Osteoblast (primary cell): ENCODE data around the gene KLF2. TPM values are rescaled to one million over a fixed set of nuclear protein-coding genes. Genes with fewer than 3 reads are reported as not detected.

Experiments used
- DNase-seq: peaks from one replicate; pipeline ENCODE4 v3.0.0; 2011; ENCODE audit warnings: low spot score, mixed read lengths; ENCODE audit not compliant: insufficient read length; ENCODE audit errors: missing footprints
- H2AFZ ChIP-seq: 2 replicates; pipeline ENCODE4 v1.6.0; 2011; ENCODE audit warnings: mild to moderate bottlenecking, low read length
- H3K27ac ChIP-seq: 2 replicates; pipeline ENCODE4 v1.5.1; 2011; ENCODE audit warnings: mild to moderate bottlenecking, low read depth, low read length, moderate library complexity
- H3K27me3 ChIP-seq: 2 replicates; pipeline ENCODE4 v1.6.0; 2012; ENCODE audit warnings: mild to moderate bottlenecking, control low read depth, inconsistent platforms, low read length, moderate library complexity; ENCODE audit not compliant: insufficient read depth
- H3K36me3 ChIP-seq: 2 replicates; pipeline ENCODE4 v1.5.1; 2011; ENCODE audit warnings: mild to moderate bottlenecking, low read length, control low read depth, moderate library complexity; ENCODE audit not compliant: insufficient read depth
- H3K4me1 ChIP-seq: 2 replicates; pipeline ENCODE4 v1.5.1; 2011; ENCODE audit warnings: mild to moderate bottlenecking, low read length, control low read depth, moderate library complexity; ENCODE audit not compliant: insufficient read depth
- H3K4me2 ChIP-seq: 2 replicates; pipeline ENCODE4 v1.6.0; 2011; ENCODE audit warnings: mild to moderate bottlenecking, low read length; ENCODE audit not compliant: insufficient read depth
- H3K4me3 ChIP-seq: fragments of 200-600 bp; sonication (generic); 3 replicates; pipeline ENCODE4 v1.5.1; 2012; ENCODE audit warnings: mild to moderate bottlenecking, low read length, inconsistent platforms; ENCODE audit not compliant: insufficient read depth
- H3K79me2 ChIP-seq: 2 replicates; pipeline ENCODE4 v1.6.0; 2012; ENCODE audit warnings: mild to moderate bottlenecking, low read length, control low read depth, inconsistent platforms; ENCODE audit not compliant: insufficient read depth
- H3K9me3 ChIP-seq: 2 replicates; pipeline ENCODE4 v1.5.1; 2011; ENCODE audit warnings: low read depth, low read length, control low read depth
- H4K20me1 ChIP-seq: 2 replicates; pipeline ENCODE4 v1.6.0; 2012; ENCODE audit warnings: mild to moderate bottlenecking, low read length, control low read depth; ENCODE audit not compliant: insufficient read depth
- CTCF ChIP-seq: IDR thresholded peaks from 2 replicates; pipeline ENCODE4 v1.5.1; 2011; ENCODE audit warnings: mild to moderate bottlenecking, low read depth, low read length, moderate library complexity; ENCODE audit errors: extremely low read depth
- total RNA-seq: library from RNA; depleted of rRNA; stranded (reverse); fragments of >200 nt; gene quantifications from 2 replicates; pipeline ENCODE4 v1.2.3, GENCODE V29; 2012

The KLF2 gene
- total RNA-seq, 1 donor: 16.6 TPM

GRCh38 chr19:16289594-16289993 is 35.0 kb upstream of the KLF2 start:
- DNase-seq: no peak
- H2AFZ ChIP-seq: no peak overlapping the region
- H3K36me3 ChIP-seq: no peaks in the 10 kb centered on the region
- H3K27me3 ChIP-seq: peaks cover 18% of the 10 kb centered on the region
- H3K4me3 ChIP-seq: no peak overlapping the region
- TF ChIP-seq CTCF: no peak
- H3K79me2 ChIP-seq: no peaks in the 10 kb centered on the region
- no peaks in the 10 kb centered on the region for H3K9me3 ChIP-seq
- H4K20me1 ChIP-seq: no peaks in the 10 kb centered on the region
- H3K4me2 ChIP-seq: no peak overlapping the region
- peaks cover 21% of the 10 kb centered on the region for H3K4me1 ChIP-seq
- no peak overlapping the region for H3K27ac ChIP-seq

DNA sequence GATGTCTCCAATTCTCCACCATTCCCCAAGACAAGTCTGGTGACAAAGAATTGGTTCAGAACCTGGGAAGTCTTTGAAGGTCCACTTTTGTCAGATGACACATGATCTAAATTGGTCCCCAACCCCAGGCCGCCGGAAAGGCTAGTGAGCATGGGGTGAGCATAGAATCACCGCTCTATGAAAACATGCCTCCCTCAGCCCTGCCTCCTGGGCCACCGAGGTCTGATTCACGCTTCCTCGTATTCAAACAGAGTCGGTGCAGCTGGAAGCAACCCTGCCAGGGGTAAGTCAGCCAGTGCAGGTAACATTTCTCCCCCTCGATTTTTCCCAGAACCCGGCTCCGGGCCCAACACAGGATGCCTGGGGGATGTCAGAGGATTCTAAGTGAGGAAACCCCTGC is 33.9 kb upstream of the KLF2 start:
- Histone ChIP-seq H4K20me1 (no peaks in the 10 kb centered on the region), H3K4me2 (no peak overlapping the region), H2AFZ (no peak overlapping the region), H3K9me3 (no peaks in the 10 kb centered on the region), H3K79me2 (no peaks in the 10 kb centered on the region), H3K27ac (no peak overlapping the region), H3K4me1 (peaks cover 21% of the 10 kb centered on the region), H3K36me3 (no peaks in the 10 kb centered on the region), H3K4me3 (no peak overlapping the region), H3K27me3 (peaks cover 14% of the 10 kb centered on the region)
- peak; percentile 18 for DNase-seq
- no peak for TF ChIP-seq CTCF

DNA sequence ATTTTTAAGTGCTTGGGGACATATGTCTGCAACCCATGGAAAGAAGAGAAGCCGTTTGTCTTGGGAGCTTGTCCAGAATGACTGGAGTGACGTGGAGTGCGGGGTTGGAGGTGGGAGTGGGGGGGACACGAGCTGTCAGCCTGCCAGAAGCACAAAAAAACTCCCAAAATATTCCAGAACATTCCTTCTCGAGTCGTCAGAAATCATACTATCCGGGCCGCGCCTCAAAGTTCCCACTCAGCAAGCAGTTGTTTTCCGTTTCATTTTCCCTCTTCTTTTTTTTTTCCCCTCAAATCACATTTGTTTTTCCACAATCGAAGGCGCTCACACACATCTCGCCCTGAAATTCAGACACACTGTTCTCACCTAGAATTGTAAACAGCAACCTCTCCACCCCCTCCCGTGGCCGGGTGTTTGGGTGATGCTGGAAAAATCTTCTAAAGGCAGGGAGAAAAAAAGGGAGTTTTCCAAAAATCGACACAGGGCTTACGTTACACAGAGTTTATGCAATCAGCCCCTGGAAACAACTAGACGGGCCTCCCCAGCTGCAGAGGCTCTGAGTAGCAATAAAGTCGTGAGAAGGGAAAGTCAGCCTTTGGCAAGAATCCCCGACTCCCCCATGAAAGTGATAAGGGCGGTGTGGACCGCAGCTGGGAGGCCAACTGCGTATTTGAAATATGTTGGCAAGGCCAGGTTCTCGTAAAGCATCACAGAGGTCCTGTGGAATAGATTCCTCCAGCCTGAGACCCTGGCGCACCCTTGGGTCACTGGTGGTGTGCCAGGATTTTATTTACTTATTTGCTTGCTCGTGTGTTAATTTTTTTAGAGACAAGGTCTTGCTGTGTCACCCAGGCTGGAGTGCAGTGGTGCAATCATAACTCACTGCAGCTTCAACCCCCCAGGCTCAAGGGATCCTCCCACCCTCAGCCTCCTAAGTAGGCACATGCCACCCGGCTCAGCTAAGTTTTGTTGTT is 31.2 kb upstream of the KLF2 start:
- Histone ChIP-seq H3K36me3 (no peaks in the 10 kb centered on the region), H3K27me3 (no peaks in the 10 kb centered on the region), H3K9me3 (no peaks in the 10 kb centered on the region), H3K4me2 (peak overlapping the region; percentile 87), H2AFZ (peak overlapping the region; percentile 68), H3K79me2 (no peaks in the 10 kb centered on the region), H4K20me1 (no peaks in the 10 kb centered on the region), H3K4me3 (peak overlapping the region; percentile 69), H3K27ac (peak overlapping the region; percentile 99), H3K4me1 (peaks cover 15% of the 10 kb centered on the region)
- peak; percentile 97 for DNase-seq
- no peak for TF ChIP-seq CTCF

DNA sequence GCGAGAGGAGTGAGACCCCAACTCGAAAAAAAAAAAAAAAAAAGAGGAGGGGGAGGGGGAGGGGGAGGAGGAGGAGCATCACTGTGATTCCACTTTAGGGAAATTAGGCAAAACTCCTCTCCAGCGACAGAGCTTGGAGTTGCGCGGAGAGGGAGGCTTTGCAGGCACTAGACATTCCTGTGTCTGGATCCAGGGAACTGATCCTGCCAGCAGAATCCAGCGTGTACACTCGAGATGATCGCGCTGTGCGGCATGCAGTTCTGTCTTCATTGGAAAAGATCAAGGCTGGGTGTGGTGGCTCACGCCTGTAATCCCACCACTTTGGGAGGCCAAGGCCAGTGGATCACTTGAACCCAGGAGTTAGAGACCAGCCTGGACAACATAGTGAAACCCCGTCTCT is 29.6 kb upstream of the KLF2 start:
- DNase-seq: no peak

More for the DNA sequence above, 29.6 kb upstream of the KLF2 start:
- no peaks in the 10 kb centered on the region for H3K36me3 ChIP-seq
- no peak overlapping the region for H3K4me2 ChIP-seq
- H3K27ac ChIP-seq: no peak overlapping the region
- no peak for TF ChIP-seq CTCF
- H3K4me1 ChIP-seq: peaks cover 15% of the 10 kb centered on the region
- no peak overlapping the region for H3K4me3 ChIP-seq
- no peak overlapping the region for H2AFZ ChIP-seq
- no peaks in the 10 kb centered on the region for H4K20me1 ChIP-seq
- no peaks in the 10 kb centered on the region for H3K9me3 ChIP-seq
- H3K79me2 ChIP-seq: no peaks in the 10 kb centered on the region
- H3K27me3 ChIP-seq: no peaks in the 10 kb centered on the region
